ENCODE measurements around the gene USB1.

Gene USB1, protein sequence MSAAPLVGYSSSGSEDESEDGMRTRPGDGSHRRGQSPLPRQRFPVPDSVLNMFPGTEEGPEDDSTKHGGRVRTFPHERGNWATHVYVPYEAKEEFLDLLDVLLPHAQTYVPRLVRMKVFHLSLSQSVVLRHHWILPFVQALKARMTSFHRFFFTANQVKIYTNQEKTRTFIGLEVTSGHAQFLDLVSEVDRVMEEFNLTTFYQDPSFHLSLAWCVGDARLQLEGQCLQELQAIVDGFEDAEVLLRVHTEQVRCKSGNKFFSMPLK

DNA sequence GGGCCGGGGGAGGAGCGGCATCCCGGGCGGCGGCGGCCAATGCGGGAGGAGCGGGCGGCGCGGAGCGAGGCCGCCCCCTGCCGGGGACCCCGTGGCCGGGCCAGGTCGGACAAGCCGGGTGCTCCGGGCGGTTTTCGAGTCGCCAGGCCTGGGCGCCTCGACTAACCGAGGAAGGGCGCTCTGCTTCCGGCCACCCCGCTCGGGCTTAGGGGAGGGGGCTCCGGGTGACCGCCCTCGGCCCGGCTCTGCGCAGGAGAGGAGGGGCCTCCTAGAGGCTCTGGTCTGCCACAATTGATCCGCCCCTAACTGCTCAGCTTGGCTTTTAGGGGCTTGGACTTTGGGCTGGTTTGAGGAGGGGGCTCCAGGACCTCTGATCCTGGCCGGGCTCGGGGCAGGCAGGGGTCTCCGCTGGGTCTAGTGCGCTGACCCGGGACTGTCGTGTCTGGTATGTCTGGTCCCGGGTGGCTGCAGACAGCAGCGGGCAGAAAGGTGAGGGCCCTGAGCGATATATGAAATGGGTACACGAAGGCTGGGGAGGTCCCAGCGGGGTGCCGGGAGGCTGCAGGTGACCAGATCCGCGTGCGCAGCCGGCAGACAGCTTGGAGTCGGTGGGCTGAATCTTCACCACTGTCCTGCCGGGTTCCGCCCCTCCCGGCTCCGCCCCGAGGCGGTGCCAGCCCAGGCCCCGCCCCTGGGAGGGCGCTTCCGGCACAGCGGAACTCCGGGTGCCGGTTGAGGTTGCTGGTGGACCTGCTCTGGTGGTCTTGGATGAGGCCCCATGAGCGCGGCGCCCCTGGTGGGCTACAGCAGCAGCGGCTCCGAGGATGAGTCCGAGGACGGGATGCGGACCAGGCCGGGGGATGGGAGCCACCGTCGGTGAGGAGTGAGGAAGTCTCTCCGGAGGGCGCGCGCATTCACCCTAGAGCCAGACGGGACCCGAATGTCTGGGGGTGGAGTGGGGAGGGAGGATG, at the start of gene USB1:
Gene USB1 (plus strand): TSS at position 702 of the 971 bp plus-strand sequence. CDS start 77 bp downstream, at position 779.
- peak; percentile 76 to 82 for DNase-seq (ENCODE audit: low read depth in 1 of 2, low spot score in 1 of 2)

DNA sequence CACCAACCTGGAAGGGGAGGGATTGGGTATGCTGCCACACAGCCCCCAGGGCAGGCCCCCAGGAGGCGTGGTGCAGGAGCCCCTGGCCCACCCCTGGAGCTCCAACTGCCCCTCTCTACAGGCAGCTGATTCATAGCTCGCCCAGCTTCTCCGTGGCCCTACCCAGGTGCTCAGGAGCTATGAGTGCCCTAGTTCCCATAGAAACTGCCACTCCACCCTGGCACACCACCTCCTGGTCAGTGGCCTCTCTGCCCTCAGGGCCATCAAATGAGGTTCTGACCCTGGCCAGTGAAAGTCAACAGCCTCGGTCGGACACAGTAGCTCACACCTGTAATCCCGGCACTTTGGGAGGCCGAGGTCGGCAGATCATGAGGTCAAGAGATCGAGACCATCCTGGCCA, 48.3 kb upstream of the USB1 start:
- no peak for DNase-seq (ENCODE audit: low read depth in 1 of 2, low spot score in 1 of 2)

DNA sequence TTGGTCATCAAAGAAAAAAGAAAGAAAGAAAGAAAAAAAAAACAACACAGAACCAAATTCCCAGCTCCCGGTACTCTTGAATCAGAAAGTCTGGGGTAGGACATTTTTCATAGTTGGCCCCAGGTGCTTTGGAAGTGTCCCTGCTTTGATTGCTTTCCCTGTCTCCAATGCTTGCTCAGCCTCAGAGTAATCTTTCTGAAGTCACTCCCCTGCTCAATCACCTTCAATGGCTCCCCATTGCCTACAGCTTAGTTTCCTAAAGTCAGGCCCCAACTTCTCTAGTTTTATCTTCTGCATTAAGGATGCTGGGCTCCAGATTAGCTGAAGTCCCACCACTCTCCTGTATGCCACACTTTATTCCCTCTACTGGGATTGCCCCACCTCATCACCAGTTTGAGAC, 47.4 kb upstream of the USB1 start:
- DNase-seq (ENCODE audit: low read depth in 1 of 2, low spot score in 1 of 2), result no peak

DNA sequence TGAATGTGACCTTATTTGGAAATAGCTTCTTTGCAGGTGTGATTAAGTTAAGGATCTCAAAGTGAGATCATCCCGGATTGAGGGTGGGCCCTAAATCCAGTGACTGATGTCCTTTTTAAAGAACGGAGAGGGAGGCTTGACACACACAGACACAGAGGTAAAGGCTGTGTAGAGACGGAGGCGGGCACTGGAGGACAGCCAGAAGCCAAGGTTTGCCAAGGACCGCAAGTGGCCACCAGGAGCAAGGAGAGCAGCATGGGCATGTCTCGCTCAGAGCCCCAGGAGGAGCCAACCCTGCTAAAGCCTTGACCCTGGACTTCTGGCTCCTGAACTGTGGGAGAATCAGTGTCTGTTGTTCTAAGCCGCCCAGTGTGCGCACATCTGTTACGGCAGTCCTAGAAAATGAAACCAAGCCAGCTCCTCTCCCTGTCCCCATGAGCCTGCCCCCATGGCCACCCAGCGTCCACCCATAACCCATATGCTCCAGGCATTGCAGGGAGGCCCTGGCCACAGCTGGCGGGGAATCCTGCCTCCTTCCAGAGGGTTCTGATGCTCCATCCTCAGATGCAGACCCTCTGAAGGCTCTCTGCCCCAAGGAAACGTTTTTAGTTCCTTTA, 45.5 kb upstream of the USB1 start:
- no peak for DNase-seq (ENCODE audit: low read depth in 1 of 2, low spot score in 1 of 2)

DNA sequence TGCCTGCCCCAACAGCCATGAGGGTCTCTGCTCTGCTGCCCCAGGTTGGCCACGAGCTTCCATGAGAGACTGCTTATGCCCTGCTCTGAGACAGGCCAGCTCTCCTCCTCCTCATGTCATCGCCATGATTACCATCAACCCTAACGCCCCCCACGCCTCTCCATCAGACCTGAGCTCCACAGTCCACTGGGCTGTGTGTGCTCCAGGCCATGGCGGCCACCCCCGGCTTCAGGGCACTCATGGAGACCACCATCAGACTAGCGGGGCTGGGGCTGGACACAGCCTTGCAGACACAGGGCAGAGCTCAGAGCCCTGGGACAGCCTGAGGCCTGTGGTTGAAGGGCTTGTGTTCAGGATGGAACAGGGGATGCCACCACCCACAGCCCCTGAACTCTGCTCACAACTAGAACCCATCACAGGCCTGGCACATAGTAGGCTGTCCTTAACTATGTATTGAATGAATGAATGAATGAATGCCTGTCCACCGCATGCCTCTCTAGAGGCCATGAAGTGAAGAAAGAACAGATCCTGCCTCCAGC, 44.9 kb upstream of the USB1 start:
- no peak for DNase-seq (ENCODE audit: low read depth in 1 of 2, low spot score in 1 of 2)

DNA sequence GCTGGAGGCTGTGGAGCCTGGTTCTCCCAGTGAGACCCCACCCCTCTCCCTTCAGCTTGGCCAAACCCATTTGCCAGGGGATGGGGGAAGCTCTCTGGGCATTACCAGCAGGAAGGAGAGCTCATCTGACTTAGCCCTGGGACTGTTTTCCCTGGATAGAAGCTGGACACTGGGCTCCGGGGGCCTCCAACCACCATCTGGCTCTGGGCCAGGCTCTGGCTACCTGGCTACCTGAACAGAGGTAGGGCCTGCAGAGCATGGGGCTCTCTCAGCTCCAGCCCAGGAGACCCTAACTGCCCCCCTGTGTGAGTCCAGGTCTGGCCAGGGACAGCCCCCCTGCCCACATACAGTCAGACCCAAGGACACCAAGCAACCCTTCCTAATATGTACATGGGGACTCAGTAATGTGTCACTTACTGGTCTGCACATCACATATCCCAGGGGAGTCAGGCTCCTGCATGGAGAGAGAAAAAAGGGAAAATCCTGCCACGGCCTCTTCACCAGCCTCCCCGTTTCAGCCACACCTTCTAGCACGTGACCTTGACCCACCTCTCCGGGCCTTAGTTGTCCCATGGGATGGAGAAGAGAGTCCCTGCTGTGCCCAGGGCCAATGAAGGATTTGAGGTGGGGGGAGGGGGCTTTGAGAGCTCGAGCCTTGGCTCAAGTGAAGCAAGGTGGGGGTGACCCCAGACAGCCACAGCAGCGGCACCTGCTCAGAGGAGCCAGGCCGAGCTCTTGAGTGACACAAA, 44.1 kb upstream of the USB1 start:
- no peak for DNase-seq (ENCODE audit: low read depth in 1 of 2, low spot score in 1 of 2)

DNA sequence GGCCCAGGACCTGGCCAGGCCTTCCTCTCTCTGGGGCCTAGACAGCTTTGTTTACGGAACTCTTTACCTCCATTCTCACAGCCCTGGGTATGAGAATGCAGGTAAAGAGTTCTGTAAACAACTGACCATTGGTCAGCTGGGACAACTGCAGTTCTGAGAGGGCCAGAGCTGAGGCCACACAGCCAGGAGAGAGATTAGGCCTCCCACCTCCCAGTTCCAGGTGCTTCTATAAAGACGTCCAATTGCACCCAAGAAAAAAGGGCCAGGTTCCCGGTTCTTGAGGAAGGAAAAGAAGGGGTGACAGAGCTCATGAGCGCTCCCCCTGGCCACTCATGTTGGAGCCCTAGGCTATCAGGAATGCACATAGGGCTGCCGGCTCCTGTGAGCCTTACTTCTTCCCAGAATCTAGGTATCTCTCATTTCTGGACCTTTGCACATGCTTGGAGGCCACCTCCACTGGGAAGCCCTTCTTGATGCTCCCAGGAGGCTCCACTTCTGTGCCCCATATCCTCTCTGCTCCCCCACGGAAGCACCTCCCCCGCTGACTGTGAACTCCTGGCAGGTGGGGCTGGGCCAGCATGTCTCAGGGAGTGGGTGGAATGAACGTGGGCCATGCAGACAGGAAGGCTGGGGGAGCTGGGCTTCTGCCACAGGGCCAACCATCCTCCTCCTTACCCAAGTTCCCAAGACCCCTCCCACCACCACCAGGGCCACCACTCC, 43.4 kb upstream of the USB1 start:
- DNase-seq (ENCODE audit: low read depth in 1 of 2, low spot score in 1 of 2), result no peak

DNA sequence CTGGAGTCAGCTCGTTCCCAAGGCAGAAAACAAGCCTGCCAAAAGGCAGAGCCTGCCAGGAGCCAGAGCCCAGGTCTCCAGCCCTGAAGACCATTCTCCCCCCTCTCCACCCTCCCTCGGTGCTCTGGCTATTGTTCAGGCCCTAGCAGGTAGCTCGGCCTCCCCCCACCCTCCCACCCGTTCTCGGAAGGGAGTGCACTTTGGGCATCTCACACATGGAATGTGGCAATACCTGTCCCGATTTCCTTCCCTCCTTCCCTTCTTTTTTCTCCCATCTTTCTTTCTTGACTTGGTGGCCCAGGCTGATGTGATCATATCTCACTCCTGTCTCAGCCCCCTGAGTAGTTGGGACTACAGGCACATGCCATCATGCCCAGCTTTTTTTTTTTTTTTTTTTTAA, 42.7 kb upstream of the USB1 start:
- no peak for DNase-seq (ENCODE audit: low read depth in 1 of 2, low spot score in 1 of 2)

DNA sequence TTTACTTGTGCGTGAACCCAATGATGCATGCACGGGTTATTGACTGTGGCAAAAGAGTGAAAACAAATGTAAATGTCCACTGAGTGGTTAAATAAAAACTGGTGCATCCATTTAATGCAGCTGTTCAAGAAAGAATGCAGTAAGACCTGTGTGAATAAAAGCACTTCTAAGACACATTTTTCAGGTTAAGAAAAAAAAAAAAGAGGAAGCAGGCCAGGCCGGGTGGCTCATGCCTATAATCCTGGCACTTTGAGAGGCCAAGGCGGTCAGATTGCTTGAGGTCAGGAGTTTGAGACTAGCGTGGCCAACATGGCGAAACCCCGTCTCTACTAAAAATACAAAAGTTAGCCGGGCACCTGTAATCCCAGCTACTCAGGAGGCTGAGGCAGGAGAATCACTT, 42.1 kb upstream of the USB1 start:
- no peak for DNase-seq (ENCODE audit: low read depth in 1 of 2, low spot score in 1 of 2)

DNA sequence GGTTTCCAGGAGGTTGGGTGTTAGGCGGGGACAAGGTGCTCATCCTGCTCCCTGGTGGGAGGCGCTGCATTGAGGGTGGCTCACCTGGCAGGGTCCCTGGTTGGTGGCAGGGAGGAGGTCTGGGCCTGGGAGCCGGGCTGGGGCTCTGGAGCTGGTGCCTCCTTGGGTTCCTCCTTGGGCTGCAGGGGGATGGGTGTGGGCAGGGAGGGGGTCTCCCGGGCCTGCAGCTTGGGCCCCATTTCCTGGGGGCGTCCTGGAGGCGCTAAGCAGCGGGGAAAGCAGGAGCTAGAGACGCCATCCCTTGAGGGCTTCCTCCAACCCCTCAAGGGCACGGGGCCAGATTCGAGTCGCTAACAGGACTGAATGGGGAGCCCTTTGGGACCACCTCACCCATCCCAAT, 41.4 kb upstream of the USB1 start:
- no peak for DNase-seq (ENCODE audit: low read depth in 1 of 2, low spot score in 1 of 2)

DNA sequence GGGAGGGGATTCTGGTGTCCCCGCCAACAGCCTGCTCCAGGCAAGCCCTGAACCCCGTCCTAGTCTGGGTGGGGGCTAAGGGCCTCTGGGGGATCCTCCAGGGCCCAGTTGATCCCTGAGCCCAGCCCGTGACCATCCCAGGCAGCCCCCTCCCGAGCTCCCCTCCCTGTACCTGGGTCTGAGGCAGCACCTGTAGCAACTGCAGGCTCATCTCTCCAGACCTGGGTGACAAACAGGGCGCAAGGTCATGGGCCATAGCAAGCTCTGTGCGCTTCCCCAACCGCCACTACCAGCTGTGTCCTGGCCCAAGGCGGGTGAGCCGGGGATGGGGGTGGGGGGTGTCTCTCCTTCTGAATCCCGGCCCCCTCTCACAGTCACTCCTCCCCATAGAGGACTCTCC, 40.9 kb upstream of the USB1 start:
- DNase-seq (ENCODE audit: low read depth in 1 of 2, low spot score in 1 of 2), result no peak

DNA sequence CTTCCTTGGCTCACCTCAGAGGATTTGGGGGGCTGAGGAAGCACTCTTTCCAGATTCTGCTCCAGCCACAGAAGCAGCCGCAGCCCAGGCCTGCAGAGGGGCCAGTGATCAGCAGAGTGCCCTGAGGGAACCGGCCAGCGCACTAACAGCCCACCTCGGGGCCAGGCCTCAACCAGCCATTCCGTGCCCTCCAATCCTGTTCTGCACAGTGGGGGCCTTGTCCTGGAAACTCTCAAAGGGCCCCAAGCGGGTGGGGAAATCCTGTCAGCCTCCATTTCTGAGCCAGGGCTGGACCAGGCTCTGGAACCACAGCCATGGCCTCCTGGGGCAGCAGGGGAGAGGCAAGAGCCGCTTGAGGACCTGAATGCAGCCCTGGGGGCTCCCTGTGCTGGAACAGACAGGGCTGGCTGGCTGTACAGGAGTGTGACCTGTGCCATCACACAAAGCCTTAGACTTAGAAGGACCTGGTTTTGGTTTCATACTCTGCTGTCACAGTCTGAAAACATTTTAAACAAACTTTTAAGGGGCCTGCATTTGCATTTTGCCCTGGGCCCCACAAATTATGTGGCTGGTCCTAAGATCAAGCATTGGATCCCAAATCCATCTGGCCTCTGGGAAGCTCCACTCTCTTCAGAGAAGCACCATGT, 40.3 kb upstream of the USB1 start:
- DNase-seq (ENCODE audit: low read depth in 1 of 2, low spot score in 1 of 2), result no peak

DNA sequence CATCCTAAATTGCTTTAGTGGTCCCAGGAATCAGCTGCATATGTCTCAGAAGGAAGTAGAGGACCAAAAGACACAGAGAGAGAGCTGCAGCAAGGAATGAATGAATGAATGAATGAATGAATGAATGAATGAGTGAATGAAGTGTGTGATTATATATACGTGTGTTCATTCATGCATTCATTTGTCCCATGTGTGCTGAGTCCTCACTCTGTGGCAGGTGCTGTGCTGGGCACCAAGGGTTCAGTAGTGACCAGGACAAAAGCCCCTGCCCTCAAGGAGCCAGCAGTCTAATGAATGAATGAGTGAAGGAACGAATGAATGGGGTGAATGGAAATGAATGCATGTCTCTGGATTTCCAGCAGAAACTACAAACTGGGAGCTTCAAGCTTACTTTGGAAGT, 39.7 kb upstream of the USB1 start:
- no peak for DNase-seq (ENCODE audit: low read depth in 1 of 2, low spot score in 1 of 2)

DNA sequence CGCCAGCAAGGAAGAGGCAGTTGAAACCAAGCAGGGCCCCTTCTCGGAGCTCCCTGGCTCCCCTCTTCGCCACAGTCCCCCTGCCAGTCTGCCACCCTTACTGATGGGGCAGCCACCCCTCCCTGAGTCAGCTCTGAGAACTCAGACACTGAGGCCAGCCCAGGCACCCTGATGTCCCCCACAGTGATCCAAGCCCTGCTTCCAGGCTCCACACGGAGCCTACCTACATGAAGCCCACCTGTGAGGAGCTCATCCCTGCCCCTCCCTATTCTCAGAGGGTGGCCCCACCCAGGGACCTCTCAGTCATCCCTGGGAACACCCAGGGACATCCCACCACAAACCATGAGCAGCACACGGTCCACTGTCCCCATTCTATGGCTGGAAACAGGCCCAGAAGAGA, 39.2 kb upstream of the USB1 start:
- DNase-seq (ENCODE audit: low read depth in 1 of 2, low spot score in 1 of 2), result no peak

DNA sequence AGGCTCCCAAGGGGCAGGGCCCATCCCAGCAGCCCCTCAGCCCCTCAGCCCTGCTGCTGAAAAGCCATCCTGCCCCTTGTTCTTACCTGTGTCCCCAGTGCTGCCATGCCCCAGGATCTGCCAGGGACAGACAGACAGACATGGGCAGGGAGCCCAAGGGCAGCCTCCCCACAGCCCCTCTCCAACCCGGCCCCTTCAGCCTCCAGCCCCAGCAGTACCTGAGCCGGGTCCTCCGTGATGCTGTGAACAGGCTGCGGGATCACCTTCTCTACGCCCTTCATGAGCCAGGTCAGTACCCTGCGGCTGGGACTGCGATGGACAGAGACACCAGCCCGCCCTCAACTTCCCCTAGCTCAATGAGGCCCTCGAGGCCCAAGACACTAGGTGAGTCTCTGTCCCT, 38.5 kb upstream of the USB1 start:
- DNase-seq (ENCODE audit: low read depth in 1 of 2, low spot score in 1 of 2), result no peak

DNA sequence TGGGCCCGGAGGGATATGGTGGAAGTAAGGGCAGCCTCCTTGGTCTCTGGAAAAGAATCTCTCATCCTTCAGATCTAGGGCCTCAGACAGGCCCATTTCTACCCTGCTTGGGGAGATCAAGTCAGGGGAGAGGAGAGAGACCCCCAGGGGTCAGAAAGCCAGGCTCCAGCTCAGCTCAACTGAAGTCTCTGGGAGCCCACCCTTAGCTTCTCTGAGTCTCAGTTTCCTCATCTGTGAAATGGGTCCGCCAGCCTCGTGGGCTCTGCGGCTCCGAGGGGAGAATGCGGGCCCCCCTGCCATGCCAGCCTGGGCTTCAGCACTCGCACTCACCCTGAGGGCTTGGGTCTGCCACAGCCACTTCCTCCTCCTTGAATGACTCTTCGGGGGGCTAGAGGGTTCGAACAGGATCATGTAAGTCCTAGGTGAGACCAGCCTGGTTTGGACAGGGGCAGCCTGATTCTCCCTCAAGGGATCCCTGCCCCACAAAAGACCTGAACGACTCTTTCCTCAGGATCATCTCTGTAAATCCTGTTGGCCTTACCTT, 37.0 kb upstream of the USB1 start:
- no peak for DNase-seq (ENCODE audit: low read depth in 1 of 2, low spot score in 1 of 2)

DNA sequence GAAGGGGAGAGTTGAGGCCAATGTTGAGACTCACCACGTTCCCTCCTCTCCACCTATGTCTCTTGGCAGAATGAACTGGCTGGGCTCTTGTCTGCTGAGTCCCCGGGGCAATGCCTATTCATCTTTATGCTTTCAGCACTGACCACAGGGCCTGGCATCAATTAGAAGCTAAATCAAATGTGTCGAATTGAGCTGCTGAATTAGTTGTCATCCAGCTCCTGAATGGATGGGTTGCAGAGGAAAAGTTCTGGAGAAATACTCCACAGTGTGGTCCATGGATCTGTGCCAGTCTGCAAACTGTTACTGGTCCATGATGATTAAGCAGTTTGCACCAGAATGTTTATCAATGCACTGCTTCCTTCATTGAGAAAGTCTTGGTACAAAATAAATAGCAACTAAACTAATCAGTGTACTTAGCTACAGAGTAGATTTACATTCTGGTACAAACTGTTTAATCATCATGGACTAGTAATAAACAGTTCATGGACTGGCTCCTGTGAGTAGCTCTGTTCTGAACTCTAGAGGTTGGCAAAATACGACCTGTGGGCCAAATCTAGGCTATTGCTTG, 34.9 kb upstream of the USB1 start:
- no peak for DNase-seq (ENCODE audit: low read depth in 1 of 2, low spot score in 1 of 2)

DNA sequence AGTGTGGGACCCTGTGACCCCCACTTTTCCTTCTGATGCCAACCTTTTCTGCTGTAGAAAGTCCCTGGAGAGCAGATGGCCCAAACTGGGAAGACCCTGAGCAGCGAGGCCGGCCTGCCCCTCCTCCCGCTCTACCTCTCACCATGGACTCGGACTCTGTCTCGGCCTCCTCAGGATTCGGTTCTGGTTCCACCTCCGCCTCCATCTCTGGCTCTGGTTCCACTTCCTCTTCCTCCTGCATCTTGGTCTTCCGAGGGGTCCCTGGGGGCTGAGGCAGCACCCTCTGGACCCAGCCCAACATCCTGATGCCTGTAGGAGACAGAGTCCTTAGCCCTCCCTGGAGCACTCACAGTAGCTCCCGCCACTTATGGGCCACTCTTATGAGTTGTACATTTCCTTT, 34.2 kb upstream of the USB1 start:
- no peak for DNase-seq (ENCODE audit: low read depth in 1 of 2, low spot score in 1 of 2)

DNA sequence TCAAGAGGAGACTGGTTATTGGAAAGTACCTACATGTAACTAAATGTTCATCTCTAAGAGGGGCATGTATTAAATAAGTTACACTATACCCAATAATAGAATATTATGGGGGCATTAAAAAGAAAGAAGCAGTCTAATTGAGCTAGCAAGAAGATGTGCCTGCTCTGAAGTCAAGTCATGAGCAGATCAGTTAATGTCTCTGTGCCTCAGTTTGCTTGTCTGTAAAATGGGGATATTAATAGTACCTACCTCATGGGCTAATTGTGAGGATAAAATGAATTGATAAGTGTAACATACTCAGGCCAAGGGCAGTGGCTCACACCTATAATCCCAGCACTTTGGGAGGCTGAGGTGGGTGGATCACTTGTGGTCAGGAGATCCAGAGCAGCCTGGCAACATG, 33.3 kb upstream of the USB1 start:
- DNase-seq (ENCODE audit: low read depth in 1 of 2, low spot score in 1 of 2), result no peak
